Measurements from ENCODE around the gene TFAP2B.

The TFAP2B gene

GRCh38 chr6:50849796-50850180 lies 31.1 kb downstream of the TFAP2B start:
- DNase-seq: no peak

- DNase-seq: no peak
Observed at GRCh38 chr6:50850223-50851048, 31.8 kb downstream of the TFAP2B start.

GRCh38 chr6:50851049-50851845 lies 32.6 kb downstream of the TFAP2B start:
- DNase-seq: no peak

GRCh38 chr6:50853939-50854338 lies 35.3 kb downstream of the TFAP2B start:
- DNase-seq: no peak

- DNase-seq: no peak
Observed at GRCh38 chr6:50861692-50862091, 43.0 kb downstream of the TFAP2B start.

GRCh38 chr6:50862176-50862575 lies 43.5 kb downstream of the TFAP2B start:
- DNase-seq: no peak

- DNase-seq: no peak
Observed at GRCh38 chr6:50864601-50865000, 45.9 kb downstream of the TFAP2B start.

GRCh38 chr6:50868466-50868865 lies 49.8 kb downstream of the TFAP2B start:
- no peak for DNase-seq

- DNase-seq: no peak
Observed at GRCh38 chr6:50873167-50873566, 54.5 kb downstream of the TFAP2B start.

- DNase-seq: no peak
Observed at GRCh38 chr6:50884364-50884763, 65.7 kb downstream of the TFAP2B start.

- DNase-seq: no peak
Observed at GRCh38 chr6:50887112-50887511, 68.4 kb downstream of the TFAP2B start.

GRCh38 chr6:50889497-50889896 lies 70.8 kb downstream of the TFAP2B start:
- DNase-seq: no peak

- DNase-seq: no peak
Observed at GRCh38 chr6:50889935-50890334, 71.3 kb downstream of the TFAP2B start.

GRCh38 chr6:50890579-50890978 lies 71.9 kb downstream of the TFAP2B start:
- DNase-seq: no peak

GRCh38 chr6:50891290-50891689 lies 72.6 kb downstream of the TFAP2B start:
- DNase-seq: no peak

Measured in 8988T (cell line).